ENCODE measurements around the gene TTC22.

DNA sequence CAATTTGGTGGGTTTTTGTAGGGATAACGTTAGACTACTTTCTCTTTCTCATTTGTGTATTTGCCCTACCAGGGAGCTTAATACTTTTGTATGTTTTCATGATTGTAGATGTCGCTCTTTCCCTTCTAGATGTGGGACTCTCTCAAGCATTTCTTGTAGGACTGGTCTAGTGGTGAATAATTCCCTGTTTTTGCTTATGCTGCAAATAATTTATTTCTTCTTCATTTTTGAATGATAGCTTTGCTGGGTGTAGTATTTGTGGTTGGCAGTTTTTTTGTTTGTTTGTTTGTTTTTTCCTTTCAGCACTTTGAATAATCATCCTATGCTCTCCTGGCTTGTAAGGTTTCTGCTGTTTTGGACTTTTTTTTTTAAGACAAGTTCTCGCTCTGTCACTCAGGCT, 22.5 kb upstream of the TTC22 start:
- TF ChIP-seq, protein P1, sequence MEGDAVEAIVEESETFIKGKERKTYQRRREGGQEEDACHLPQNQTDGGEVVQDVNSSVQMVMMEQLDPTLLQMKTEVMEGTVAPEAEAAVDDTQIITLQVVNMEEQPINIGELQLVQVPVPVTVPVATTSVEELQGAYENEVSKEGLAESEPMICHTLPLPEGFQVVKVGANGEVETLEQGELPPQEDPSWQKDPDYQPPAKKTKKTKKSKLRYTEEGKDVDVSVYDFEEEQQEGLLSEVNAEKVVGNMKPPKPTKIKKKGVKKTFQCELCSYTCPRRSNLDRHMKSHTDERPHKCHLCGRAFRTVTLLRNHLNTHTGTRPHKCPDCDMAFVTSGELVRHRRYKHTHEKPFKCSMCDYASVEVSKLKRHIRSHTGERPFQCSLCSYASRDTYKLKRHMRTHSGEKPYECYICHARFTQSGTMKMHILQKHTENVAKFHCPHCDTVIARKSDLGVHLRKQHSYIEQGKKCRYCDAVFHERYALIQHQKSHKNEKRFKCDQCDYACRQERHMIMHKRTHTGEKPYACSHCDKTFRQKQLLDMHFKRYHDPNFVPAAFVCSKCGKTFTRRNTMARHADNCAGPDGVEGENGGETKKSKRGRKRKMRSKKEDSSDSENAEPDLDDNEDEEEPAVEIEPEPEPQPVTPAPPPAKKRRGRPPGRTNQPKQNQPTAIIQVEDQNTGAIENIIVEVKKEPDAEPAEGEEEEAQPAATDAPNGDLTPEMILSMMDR (conservative IDR thresholded peaks at IDR 0.05 in 1 of 2, IDR thresholded peaks at IDR 0.05 in 1 of 2; ENCODE audit: extremely low read depth in 1 of 2, insufficient read depth in 1 of 2, low read depth in 1 of 2, low read length in 2 of 2), result no peak
- TF ChIP-seq EZH2 (IDR thresholded peaks at IDR 0.05; ENCODE audit: borderline replicate concordance, low read length), result no peak

Measured in mammary epithelial cell (primary cell).